Loucy (cell line): Measurements from ENCODE around the gene ZNF148.

Experiments
- H2AFZ ChIP-seq: fragments of 200-600 bp; sonication (generic); 2 replicates; pipeline ENCODE4 v1.6.0; 2016; ENCODE audit warnings: antibody characterized with exemption, mild to moderate bottlenecking, low read length, moderate library complexity
- H3F3A ChIP-seq: fragments of 200-600 bp; 2 replicates; pipeline ENCODE4 v1.6.0; 2016; ENCODE audit warnings: antibody characterized with exemption, low read depth, mild to moderate bottlenecking
- H3K27me3 ChIP-seq: fragments of 200-600 bp; sonication (generic); 2 replicates; pipeline ENCODE4 v1.6.1; 2014; ENCODE audit warnings: low read length, mild to moderate bottlenecking; ENCODE audit not compliant: insufficient read depth, poor library complexity, severe bottlenecking
- H3K36me3 ChIP-seq: fragments of 200-600 bp; sonication (generic); 2 replicates; pipeline ENCODE4 v1.6.1; 2016; ENCODE audit warnings: low read length; ENCODE audit not compliant: insufficient read depth
- H3K4me1 ChIP-seq: fragments of 200-600 bp; sonication (generic); 2 replicates; pipeline ENCODE4 v1.5.1; 2014; ENCODE audit warnings: low read length, mild to moderate bottlenecking; ENCODE audit not compliant: insufficient read depth, poor library complexity, severe bottlenecking
- H3K4me2 ChIP-seq: fragments of 200-600 bp; sonication (generic); 2 replicates; pipeline ENCODE4 v1.6.0; 2014; ENCODE audit warnings: antibody characterized with exemption, low read length, low read depth, mild to moderate bottlenecking; ENCODE audit not compliant: poor library complexity, severe bottlenecking
- H3K4me3 ChIP-seq: fragments of 200-600 bp; sonication (generic); 2 replicates; pipeline ENCODE4 v1.5.1; 2014; ENCODE audit warnings: low read length, mild to moderate bottlenecking, mixed read lengths; ENCODE audit not compliant: poor library complexity, severe bottlenecking
- H3K79me2 ChIP-seq: fragments of 200-600 bp; sonication (generic); 2 replicates; pipeline ENCODE4 v1.6.1; 2014; ENCODE audit warnings: low read length; ENCODE audit not compliant: insufficient read depth
- H3K9ac ChIP-seq: fragments of 200-600 bp; sonication (generic); 2 replicates; pipeline ENCODE4 v1.6.0; 2014; ENCODE audit warnings: mild to moderate bottlenecking, low read depth, low read length, moderate library complexity; ENCODE audit not compliant: poor library complexity, severe bottlenecking
- H3K9me2 ChIP-seq: fragments of 200-600 bp; sonication (generic); replicated peaks from 2 replicates; pipeline ENCODE4 v1.6.1; 2016; ENCODE audit warnings: low read depth, low read length, mixed read lengths
- H3K9me3 ChIP-seq: fragments of 200-600 bp; sonication (generic); 2 replicates; pipeline ENCODE4 v1.6.1; 2014; ENCODE audit warnings: mild to moderate bottlenecking, antibody characterized with exemption, low read length, low read depth; ENCODE audit not compliant: insufficient read depth
- H4K20me1 ChIP-seq: fragments of 200-600 bp; sonication (generic); 2 replicates; pipeline ENCODE4 v1.6.0; 2014; ENCODE audit warnings: antibody characterized with exemption, low read length, mild to moderate bottlenecking; ENCODE audit not compliant: insufficient read depth, poor library complexity, severe bottlenecking
- CTCF ChIP-seq: fragments of 200-600 bp; sonication (generic); conservative IDR thresholded peaks from 2 replicates; pipeline ENCODE4 v1.5.1; 2014; ENCODE audit warnings: mild to moderate bottlenecking, antibody characterized with exemption, low read length
- EZH2phosphoT487 ChIP-seq: fragments of 200-600 bp; IDR thresholded peaks from 2 replicates; pipeline ENCODE4 v1.6.1; 2018; ENCODE audit warnings: antibody characterized with exemption, mild to moderate bottlenecking, moderate library complexity, borderline replicate concordance

ZNF148 gene

GRCh38 chr3:125271127-125271526 lies 104.0 kb downstream of the ZNF148 start:
- H3K9me3 ChIP-seq: no peaks in the 10 kb centered on the region
- no peaks in the 10 kb centered on the region for H3K9me2 ChIP-seq
- no peak overlapping the region for H2AFZ ChIP-seq
- H3K27me3 ChIP-seq: no peaks in the 10 kb centered on the region
- no peak overlapping the region for H3K4me3 ChIP-seq
- H3K36me3 ChIP-seq: peaks cover 37% of the 10 kb centered on the region; the same call in 1 of the 2 replicates
- H3K79me2 ChIP-seq: peaks cover 5% of the 10 kb centered on the region; the same call in 1 of the 2 replicates
- H3K9ac ChIP-seq: no peak overlapping the region
- H3F3A ChIP-seq: no peaks in the 10 kb centered on the region
- no peak for TF ChIP-seq EZH2phosphoT487
- no peak for TF ChIP-seq CTCF
- no peaks in the 10 kb centered on the region for H4K20me1 ChIP-seq
- H3K4me1 ChIP-seq: no peaks in the 10 kb centered on the region
- H3K4me2 ChIP-seq: no peak overlapping the region

GRCh38 chr3:125267460-125267859 lies 107.7 kb downstream of the ZNF148 start:
- TF ChIP-seq EZH2phosphoT487 (no peak), CTCF (no peak)
- no peaks in the 10 kb centered on the region for H3K4me1 ChIP-seq
- peaks cover 5% of the 10 kb centered on the region; the same call in 1 of the 2 replicates for H3K79me2 ChIP-seq
- no peaks in the 10 kb centered on the region for H3F3A ChIP-seq
- H3K4me3 ChIP-seq: no peak overlapping the region
- no peaks in the 10 kb centered on the region for H4K20me1 ChIP-seq
- H3K9me2 ChIP-seq: no peaks in the 10 kb centered on the region
- no peak overlapping the region for H3K4me2 ChIP-seq
- peaks cover 23% of the 10 kb centered on the region; the same call in 1 of the 2 replicates for H3K36me3 ChIP-seq
- H3K9me3 ChIP-seq: no peaks in the 10 kb centered on the region
- no peak overlapping the region for H2AFZ ChIP-seq
- H3K9ac ChIP-seq: no peak overlapping the region
- H3K27me3 ChIP-seq: no peaks in the 10 kb centered on the region

- Histone ChIP-seq H3K27me3 (no peaks in the 10 kb centered on the region), H2AFZ (no peak overlapping the region), H3K4me1 (no peaks in the 10 kb centered on the region), H4K20me1 (no peaks in the 10 kb centered on the region), H3K9ac (no peak overlapping the region), H3K4me2 (no peak overlapping the region), H3K36me3 (peaks cover 20% of the 10 kb centered on the region; the same call in 1 of the 2 replicates), H3K4me3 (no peak overlapping the region), H3F3A (no peaks in the 10 kb centered on the region), H3K9me3 (no peaks in the 10 kb centered on the region), H3K9me2 (no peaks in the 10 kb centered on the region), H3K79me2 (peaks cover 5% of the 10 kb centered on the region; the same call in 1 of the 2 replicates)
- TF ChIP-seq CTCF (no peak), EZH2phosphoT487 (no peak)
Measured at GRCh38 chr3:125266971-125267370, 108.2 kb downstream of the ZNF148 start.
